NB4 (cell line): ENCODE results near the gene HRH2.

Source experiments
- MYC ChIP-seq: IDR thresholded peaks from 2 replicates; pipeline ENCODE4 v1.6.1; 2011; ENCODE audit warnings: low read depth, low read length
- POLR2A ChIP-seq: IDR thresholded peaks from 2 replicates; pipeline ENCODE4 v1.6.1; 2011; ENCODE audit warnings: mild to moderate bottlenecking; ENCODE audit not compliant: insufficient read length; ENCODE audit errors: extremely low read depth
- TF ChIP-seq, protein P1 (sequence below): IDR thresholded peaks from one replicate; pipeline ENCODE4 v1.5.1; 2012; ENCODE audit warnings: low read depth, low read length
- TF ChIP-seq, protein P2 (sequence below): IDR thresholded peaks from 2 replicates; pipeline ENCODE4 v1.6.1; 2011; ENCODE audit warnings: low read depth, low read length

DNA sequence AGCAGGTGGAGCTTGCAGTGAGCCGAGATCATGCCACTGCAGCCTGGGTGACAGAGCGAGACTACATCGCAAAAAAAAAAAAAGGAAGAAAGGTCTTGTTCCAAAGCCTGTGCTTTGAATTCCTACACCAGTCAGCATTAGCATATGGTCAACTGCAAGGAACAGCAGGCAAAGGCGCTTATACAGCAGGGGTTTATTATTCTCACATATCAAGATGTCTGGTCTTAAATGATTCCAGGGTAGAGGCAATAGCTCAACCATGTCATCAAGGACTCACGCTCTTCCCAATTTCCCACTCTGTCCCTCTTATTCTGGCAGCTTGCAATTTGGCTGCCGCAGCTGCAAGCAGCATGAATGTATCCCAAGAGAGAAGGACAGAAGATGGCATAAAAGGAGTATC is 28.6 kb upstream of the HRH2 start:
- TF ChIP-seq, protein P1, sequence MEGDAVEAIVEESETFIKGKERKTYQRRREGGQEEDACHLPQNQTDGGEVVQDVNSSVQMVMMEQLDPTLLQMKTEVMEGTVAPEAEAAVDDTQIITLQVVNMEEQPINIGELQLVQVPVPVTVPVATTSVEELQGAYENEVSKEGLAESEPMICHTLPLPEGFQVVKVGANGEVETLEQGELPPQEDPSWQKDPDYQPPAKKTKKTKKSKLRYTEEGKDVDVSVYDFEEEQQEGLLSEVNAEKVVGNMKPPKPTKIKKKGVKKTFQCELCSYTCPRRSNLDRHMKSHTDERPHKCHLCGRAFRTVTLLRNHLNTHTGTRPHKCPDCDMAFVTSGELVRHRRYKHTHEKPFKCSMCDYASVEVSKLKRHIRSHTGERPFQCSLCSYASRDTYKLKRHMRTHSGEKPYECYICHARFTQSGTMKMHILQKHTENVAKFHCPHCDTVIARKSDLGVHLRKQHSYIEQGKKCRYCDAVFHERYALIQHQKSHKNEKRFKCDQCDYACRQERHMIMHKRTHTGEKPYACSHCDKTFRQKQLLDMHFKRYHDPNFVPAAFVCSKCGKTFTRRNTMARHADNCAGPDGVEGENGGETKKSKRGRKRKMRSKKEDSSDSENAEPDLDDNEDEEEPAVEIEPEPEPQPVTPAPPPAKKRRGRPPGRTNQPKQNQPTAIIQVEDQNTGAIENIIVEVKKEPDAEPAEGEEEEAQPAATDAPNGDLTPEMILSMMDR = no peak
- TF ChIP-seq POLR2A (no peak), MYC (no peak)
- TF ChIP-seq, protein P2, sequence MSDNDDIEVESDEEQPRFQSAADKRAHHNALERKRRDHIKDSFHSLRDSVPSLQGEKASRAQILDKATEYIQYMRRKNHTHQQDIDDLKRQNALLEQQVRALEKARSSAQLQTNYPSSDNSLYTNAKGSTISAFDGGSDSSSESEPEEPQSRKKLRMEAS = no peak
